NCI-H526 treated with DMSO at 0.1 percent for 48 hours (cell line): ENCODE results near the gene ZNF608.

Source experiments
- DNase-seq: peaks from one replicate; lab custom pipeline; 2025; lab: John Stamatoyannopoulos, UW

Gene ZNF608

GRCh38 chr5:124716169-124716568 is 30.3 kb downstream of the ZNF608 start:
- no peak for DNase-seq

- no peak for DNase-seq
Measured at GRCh38 chr5:124714910-124715309, 31.5 kb downstream of the ZNF608 start.

- DNase-seq: no peak
Measured at GRCh38 chr5:124713595-124713994, 32.8 kb downstream of the ZNF608 start.

GRCh38 chr5:124712731-124713305 is 33.6 kb downstream of the ZNF608 start:
- no peak for DNase-seq

- no peak for DNase-seq
Measured at GRCh38 chr5:124708086-124708485, 38.4 kb downstream of the ZNF608 start.

- DNase-seq: no peak
Measured at GRCh38 chr5:124707520-124707919, 38.9 kb downstream of the ZNF608 start.

GRCh38 chr5:124706729-124707361 is 39.6 kb downstream of the ZNF608 start:
- peak; percentile 83 for DNase-seq

- no peak for DNase-seq
Measured at GRCh38 chr5:124706051-124706450, 40.4 kb downstream of the ZNF608 start.

GRCh38 chr5:124705577-124705976 is 40.9 kb downstream of the ZNF608 start:
- DNase-seq: no peak

GRCh38 chr5:124704594-124705284 is 41.7 kb downstream of the ZNF608 start:
- DNase-seq: no peak

- DNase-seq: no peak
Measured at GRCh38 chr5:124703995-124704394, 42.4 kb downstream of the ZNF608 start.

GRCh38 chr5:124702525-124702924 is 43.9 kb downstream of the ZNF608 start:
- no peak for DNase-seq

- DNase-seq: no peak
Measured at GRCh38 chr5:124701873-124702425, 44.5 kb downstream of the ZNF608 start.

GRCh38 chr5:124701016-124701415 is 45.4 kb downstream of the ZNF608 start:
- DNase-seq: peak; percentile 10

GRCh38 chr5:124700333-124700732 is 46.1 kb downstream of the ZNF608 start:
- no peak for DNase-seq

GRCh38 chr5:124698770-124699169 is 47.7 kb downstream of the ZNF608 start:
- no peak for DNase-seq

- no peak for DNase-seq
Measured at GRCh38 chr5:124697933-124698591, 48.4 kb downstream of the ZNF608 start.

GRCh38 chr5:124697501-124697900 is 48.9 kb downstream of the ZNF608 start:
- DNase-seq: no peak

GRCh38 chr5:124696898-124697297 is 49.5 kb downstream of the ZNF608 start:
- DNase-seq: no peak
